Right lobe of liver (tissue), 6 donors: ENCODE data around the gene PPFIA3. TPM values are rescaled to one million over a fixed set of nuclear protein-coding genes. Genes with fewer than 3 reads are reported as not detected.

Experiments used
- ATAC-seq, 4 donors: fragments of 200-7000 bp; cut with Tn5 transposase; one replicate each; pipeline ENCODE4 v1.9.1; 2020; ENCODE audit warnings: mild to moderate bottlenecking in 4 of 4, moderate library complexity in 4 of 4
- DNase-seq, 3 donors: peaks; one replicate each; pipeline ENCODE4 v3.0.0-alpha.2; 2020
- H3K27ac ChIP-seq, 3 donors: fragments of 200-600 bp; one replicate each; pipeline ENCODE4 v1.8.0; 2022
- H3K27me3 ChIP-seq, 2 donors: fragments of 200-600 bp; one replicate each; pipeline ENCODE4 v1.8.0; 2022
- H3K36me3 ChIP-seq, 4 donors: fragments of 200-600 bp; sonication (generic) in 1 of 4; one replicate each; pipeline versions ENCODE4 v1.5.1 to v1.8.0; 2017 to 2022; ENCODE audit warnings: control low read depth in 1 of 4
- H3K4me1 ChIP-seq, 4 donors: fragments of 200-600 bp; sonication (generic) in 1 of 4; one replicate each; pipeline versions ENCODE4 v1.5.1 to v1.8.0; 2017 to 2022; ENCODE audit warnings: control low read depth in 1 of 4
- H3K4me3 ChIP-seq, 3 donors: fragments of 200-600 bp; one replicate each; pipeline ENCODE4 v1.8.0; 2022
- H3K9me3 ChIP-seq, 4 donors: fragments of 200-600 bp; sonication (generic) in 1 of 4; one replicate each; pipeline versions ENCODE4 v1.5.1 to v1.8.0; 2017 to 2022; ENCODE audit warnings: control low read depth in 1 of 4
- POLR2A ChIP-seq: fragments of 450-650 bp; IDR thresholded peaks from one replicate; pipeline ENCODE4 v1.6.1; 2017; ENCODE audit warnings: antibody characterized with exemption, mild to moderate bottlenecking
- whole genome bisulfite sequencing: methylation state at CpG from one replicate; pipeline ENCODE4 v1.1.6; 2018; ENCODE audit warnings: low coverage, low lambda C conversion rate; ENCODE audit not compliant: insufficient coverage; ENCODE audit errors: missing lambda C conversion rate; 5-methylcytosine and 5-hydroxymethylcytosine counted together
- intact Hi-C, 2 donors: fragments of 100-400 bp; cut with DNase I; formaldehyde crosslinking; loops; one replicate each; pipeline versions ENCODE4 v1.11.2 to v1.14.1; 2022
- total RNA-seq, 6 experiments: library from RNA; depleted of rRNA in 2 of 6; stranded (reverse); fragments of >200 nt in 2 of 6; fragmentation: NEBNext Ultra II Directional in 3 of 6; extraction: Animal tissue kit (Norgen Biotek cat#: 25700) in 3 of 6; gene quantifications; one replicate each; pipeline versions ENCODE4 v1.1.0 to v1.2.4, GENCODE V29; 2016 to 2023
- TF ChIP-seq, protein P1 (sequence below), 4 donors: fragments of 200-600 bp in 3 of 4; fragments of 450-650 bp in 1 of 4; IDR thresholded peaks; one replicate each; pipeline versions ENCODE4 v1.5.1 to v1.8.0; 2016 to 2022; ENCODE audit warnings: antibody characterized with exemption in 4 of 4, mild to moderate bottlenecking in 2 of 4
- donor health status: DM: no; HTN: yes; CAD: no.
- donor health status: DM: no; HTN: no; CAD: no.
- donor health status: DM: no; HTN: no; CAD: no.
- donor health status: DM: no; HTN: yes; CAD: no.
- donor health status: DM: no; HTN: yes; CAD: no.

PPFIA3 gene
- total RNA-seq, 6 experiments from 2014 or later: 1.8 to 6.6 (median 3.1) TPM

DNA sequence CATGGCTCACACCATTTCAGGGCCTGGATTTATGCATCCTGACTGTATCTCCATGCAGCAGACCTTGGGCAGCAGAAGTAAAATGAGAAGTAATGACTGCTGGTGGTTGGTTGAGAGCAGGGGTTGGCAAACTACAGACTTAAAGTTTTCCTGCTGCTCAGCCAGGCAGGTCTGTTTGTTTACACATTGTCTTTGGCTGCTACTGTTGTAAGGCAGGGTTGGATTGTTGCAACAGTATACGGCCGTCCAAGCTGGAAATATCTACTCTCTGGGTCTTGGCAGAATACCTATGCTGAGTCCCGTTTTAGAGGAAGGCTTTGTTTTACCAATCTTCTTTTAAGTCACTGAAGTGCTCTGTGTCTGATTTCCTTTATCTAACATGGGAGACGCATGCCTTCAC is 20.5 kb upstream of the PPFIA3 start:
- no peak for TF ChIP-seq POLR2A
- TF ChIP-seq, protein P1, sequence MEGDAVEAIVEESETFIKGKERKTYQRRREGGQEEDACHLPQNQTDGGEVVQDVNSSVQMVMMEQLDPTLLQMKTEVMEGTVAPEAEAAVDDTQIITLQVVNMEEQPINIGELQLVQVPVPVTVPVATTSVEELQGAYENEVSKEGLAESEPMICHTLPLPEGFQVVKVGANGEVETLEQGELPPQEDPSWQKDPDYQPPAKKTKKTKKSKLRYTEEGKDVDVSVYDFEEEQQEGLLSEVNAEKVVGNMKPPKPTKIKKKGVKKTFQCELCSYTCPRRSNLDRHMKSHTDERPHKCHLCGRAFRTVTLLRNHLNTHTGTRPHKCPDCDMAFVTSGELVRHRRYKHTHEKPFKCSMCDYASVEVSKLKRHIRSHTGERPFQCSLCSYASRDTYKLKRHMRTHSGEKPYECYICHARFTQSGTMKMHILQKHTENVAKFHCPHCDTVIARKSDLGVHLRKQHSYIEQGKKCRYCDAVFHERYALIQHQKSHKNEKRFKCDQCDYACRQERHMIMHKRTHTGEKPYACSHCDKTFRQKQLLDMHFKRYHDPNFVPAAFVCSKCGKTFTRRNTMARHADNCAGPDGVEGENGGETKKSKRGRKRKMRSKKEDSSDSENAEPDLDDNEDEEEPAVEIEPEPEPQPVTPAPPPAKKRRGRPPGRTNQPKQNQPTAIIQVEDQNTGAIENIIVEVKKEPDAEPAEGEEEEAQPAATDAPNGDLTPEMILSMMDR (IDR thresholded peaks at IDR 0.05): no peak
- H3K9me3 ChIP-seq: no peaks in the 10 kb centered on the region
- intact Hi-C loops: loop anchor here in 1 of 2 donors (10.0 kb wide), 1 partner anchor 96 kb away; no protein-coding TSS in a partner anchor
- peaks cover 0 to 26% (median 7%) of the 10 kb centered on the region in 4 donors for H3K4me1 ChIP-seq
- ATAC-seq: peak; percentile 80 to 93 (median 82)
- H3K27ac ChIP-seq: peak overlapping the region in 1 of 3 donors; percentile 49
- no peak overlapping the region for H3K4me3 ChIP-seq
- no peaks in the 10 kb centered on the region for H3K27me3 ChIP-seq
- peaks cover 6 to 73% (median 26%) of the 10 kb centered on the region in 4 donors for H3K36me3 ChIP-seq
- 20% methylated on average over 3 of the region's 4 CpGs for WGBS
- DNase-seq: peak in 1 of 3 donors; percentile 70

- no peak overlapping the region for H3K27ac ChIP-seq
- H3K4me3 ChIP-seq: no peak overlapping the region
- H3K36me3 ChIP-seq: peaks cover 6 to 81% (median 22%) of the 10 kb centered on the region in 4 donors
- ATAC-seq (no peak), DNase-seq (no peak)
- peaks cover 0 to 26% (median 7%) of the 10 kb centered on the region in 4 donors for H3K4me1 ChIP-seq
- no peaks in the 10 kb centered on the region for H3K27me3 ChIP-seq
- TF ChIP-seq, protein P1 (IDR thresholded peaks at IDR 0.05): no peak
- TF ChIP-seq POLR2A: no peak
- intact Hi-C loops: loop anchor here in 1 of 2 donors (5.0 kb wide), 2 partner anchors 36 to 96 kb away; no protein-coding TSS in a partner anchor
- no peaks in the 10 kb centered on the region for H3K9me3 ChIP-seq
- WGBS: 63% methylated on average over 4 of the region's 12 CpGs
Observed at GRCh38 chr19:49101160-49101559, 18.2 kb upstream of the PPFIA3 start.

DNA sequence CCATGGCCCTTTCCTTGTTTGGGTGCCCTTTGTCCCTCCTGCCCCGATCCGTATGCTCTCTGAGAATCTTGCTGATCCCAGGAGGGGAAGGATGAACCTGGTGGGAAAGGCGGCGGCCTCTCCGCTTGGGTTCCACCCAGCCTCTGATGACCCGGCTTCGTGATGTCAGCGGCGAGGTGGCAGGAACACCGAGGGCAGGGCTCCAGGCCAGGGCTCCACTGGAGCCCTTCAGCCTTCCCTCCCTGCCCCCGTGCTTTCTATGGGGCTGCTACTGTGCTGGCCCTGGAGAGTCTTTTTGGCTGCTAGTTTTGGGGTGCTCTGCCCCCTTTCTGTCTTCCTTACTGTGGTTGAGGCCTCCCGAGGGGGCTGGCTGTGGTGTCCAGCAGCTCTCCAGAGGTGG is 17.0 kb upstream of the PPFIA3 start:
- WGBS: 40% methylated on average over 3 of the region's 12 CpGs
- Histone ChIP-seq H3K4me1 (peaks cover 0 to 21% (median 7%) of the 10 kb centered on the region in 4 donors), H3K27ac (no peak overlapping the region), H3K9me3 (no peaks in the 10 kb centered on the region), H3K27me3 (no peaks in the 10 kb centered on the region), H3K4me3 (no peak overlapping the region), H3K36me3 (peaks cover 6 to 84% (median 27%) of the 10 kb centered on the region in 4 donors)
- TF ChIP-seq, protein P1 (IDR thresholded peaks at IDR 0.05): no peak
- TF ChIP-seq POLR2A: no peak
- no peak for ATAC-seq
- intact Hi-C loops: loop anchor here in 1 of 2 donors (5.0 kb wide), 2 partner anchors 35 to 95 kb away; no protein-coding TSS in a partner anchor
- DNase-seq: no peak

GRCh38 chr19:49103331-49104085 is 15.8 kb upstream of the PPFIA3 start:
- Histone ChIP-seq H3K4me1 (peaks cover 0 to 9% (median 4%) of the 10 kb centered on the region in 4 donors), H3K4me3 (no peak overlapping the region), H3K27ac (no peak overlapping the region), H3K36me3 (peaks cover 6 to 88% (median 33%) of the 10 kb centered on the region in 4 donors), H3K27me3 (no peaks in the 10 kb centered on the region), H3K9me3 (no peaks in the 10 kb centered on the region)
- no peak for TF ChIP-seq POLR2A
- TF ChIP-seq, protein P1 (IDR thresholded peaks at IDR 0.05): no peak
- WGBS: 100% methylated on average over 1 of the region's 33 CpGs
- ATAC-seq: no peak
- intact Hi-C loops: loop anchor here in 1 of 2 donors (5.0 kb wide), 2 partner anchors 34 to 94 kb away; no protein-coding TSS in a partner anchor
- no peak for DNase-seq
